Heart left ventricle (tissue), 16 donors: ENCODE data around the gene DDX10. TPM values are rescaled to one million over a fixed set of nuclear protein-coding genes. Genes with fewer than 3 reads are reported as not detected.

ENCODE experiments used
- ATAC-seq, 4 donors: fragments of 200-7000 bp; cut with Tn5 transposase; one replicate each; pipeline ENCODE4 v1.9.1; 2020 to 2022; ENCODE audit warnings: moderate library complexity in 4 of 4, mild to moderate bottlenecking in 3 of 4, moderate number of reproducible peaks in 1 of 4
- DNase-seq, 5 donors: peaks; one replicate each; pipeline ENCODE4 v3.0.0-alpha.2; 2020
- H3K27ac ChIP-seq, 12 donors: fragments of 200-600 bp; sonication (generic) in 4 of 12; one replicate each; pipeline versions ENCODE4 v1.5.0 to v1.8.0; 2016 to 2022; ENCODE audit warnings: mild to moderate bottlenecking in 2 of 12
- H3K27me3 ChIP-seq, 9 donors: fragments of 200-600 bp; sonication (generic) in 2 of 9; one replicate each; pipeline versions ENCODE4 v1.5.1 to v1.8.0; 2016 to 2022; ENCODE audit warnings: mild to moderate bottlenecking in 3 of 9
- H3K36me3 ChIP-seq, 9 donors: fragments of 200-600 bp; sonication (generic) in 2 of 9; one replicate each; pipeline versions ENCODE4 v1.5.0 to v1.8.0; 2018 to 2022; ENCODE audit warnings: mild to moderate bottlenecking in 2 of 9
- H3K4me1 ChIP-seq, 12 donors: fragments of 200-600 bp; sonication (generic) in 4 of 12; one replicate each; pipeline versions ENCODE4 v1.5.0 to v1.8.0; 2016 to 2022; ENCODE audit warnings: mild to moderate bottlenecking in 3 of 12
- H3K4me3 ChIP-seq, 12 donors: fragments of 200-600 bp; sonication (generic) in 4 of 12; one replicate each; pipeline versions ENCODE4 v1.5.0 to v1.8.0; 2017 to 2022; ENCODE audit warnings: mild to moderate bottlenecking in 9 of 12, moderate library complexity in 4 of 12
- H3K9me3 ChIP-seq, 12 donors: fragments of 200-600 bp; sonication (generic) in 4 of 12; one replicate each; pipeline versions ENCODE4 v1.5.0 to v1.8.0; 2016 to 2022; ENCODE audit warnings: mild to moderate bottlenecking in 1 of 12
- POLR2A ChIP-seq, 2 donors: fragments of 450-650 bp; IDR thresholded peaks; one replicate each; pipeline ENCODE4 v1.6.1; 2017; ENCODE audit warnings: antibody characterized with exemption in 2 of 2, mild to moderate bottlenecking in 2 of 2, moderate library complexity in 2 of 2
- WGBS, 4 donors: extraction: QIAGEN DNeasy Blood & Tissue Kit in 2 of 4; methylation state at CpG; one replicate each; pipeline versions ENCODE4 v1.1.5 to v1.1.7; 2013 to 2018; 5-methylcytosine and 5-hydroxymethylcytosine counted together
- intact Hi-C, 10 donors: fragments of 100-400 bp; cut with DNase I; formaldehyde crosslinking; loops; one replicate each; pipeline versions ENCODE4 v1.11.1 to v1.14.2; 2022
- polyA plus RNA-seq, 2 donors: library from polyadenylated mRNA; stranded (reverse); fragments of 200-250 nt; gene quantifications; one replicate each; pipeline ENCODE4 v1.2.3, GENCODE V29; 2013
- total RNA-seq, 9 donors: library from RNA; depleted of rRNA in 2 of 9; stranded (reverse); fragments of >200 nt in 2 of 9; fragmentation: NEBNext Ultra II Directional in 3 of 9; extraction: Animal tissue kit (Norgen Biotek cat#: 25700) in 3 of 9; gene quantifications; one replicate each; pipeline versions ENCODE4 v1.1.0 to v1.2.4, GENCODE V29; 2016 to 2023
- TF ChIP-seq, protein P1 (sequence below), 12 donors: fragments of 200-600 bp; sonication (generic) in 4 of 12; IDR thresholded peaks; one replicate each; pipeline versions ENCODE4 v1.5.0 to v1.8.0; 2018 to 2022; ENCODE audit warnings: antibody characterized with exemption in 12 of 12, mild to moderate bottlenecking in 5 of 12
- donor health status: ischemic (EF 13 %, LVEDD 7.1; RV severe dilation, severe dysfunction).
- donor health status: healthy with polysubstance abuse.
- donor health status: DM: no; HTN: yes; CAD: no.
- donor health status: DM: no; HTN: no; CAD: no.
- donor health status: ischemic (EF 25% LVEDD 6.9; RV normal size, moderate dysfunction).
- donor health status: ischemic (EF 25% LVEDD 5.7; RV mildly dilated, moderate dysfunction).
- donor health status: healthy.
- donor health status: DM: yes; HTN: yes; CAD: no.
- donor health status: ischemic (EF 35%, LVEDD 5.7; RV mildly dilated, moderate dysfunction).
- donor health status: nonischemic (EF 11% LVEDD 7.7; RV severe dilation, severe dysfunction).
- donor health status: DM: yes; HTN: yes; CAD: no.
- donor health status: PGD.
- donor health status: ischemic (EF 29% LVEDD 5.4; RV normal size, mild dysfunction).
- donor health status: nonischemic (EF 23%, LVEDD 6.1; RV moderate dilation, normal function).

Gene DDX10
- total and polyA plus RNA-seq, 11 donors: 8.3 to 17.2 (median 12.1) TPM

DNA sequence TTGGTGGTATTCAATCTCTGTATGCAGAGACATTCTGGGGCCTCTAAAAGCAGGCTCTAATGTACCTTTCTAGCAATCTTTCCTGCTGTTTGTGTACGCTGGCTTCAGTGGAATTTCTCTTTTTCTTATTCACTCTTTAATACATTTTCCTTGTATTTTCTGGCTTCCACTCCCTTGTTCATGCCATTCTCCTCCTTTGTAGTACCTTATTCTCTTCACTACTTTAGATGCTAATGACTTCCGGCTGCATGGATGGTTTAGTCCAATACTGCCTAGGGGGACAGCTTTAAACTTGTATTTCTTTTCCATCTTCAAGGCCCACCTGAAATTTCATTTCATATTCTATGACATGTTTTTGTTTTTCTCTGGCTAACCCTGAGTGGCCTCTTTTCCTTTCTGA is 40.2 kb downstream of the DDX10 start:
- Histone ChIP-seq H3K27ac (no peak overlapping the region), H3K27me3 (no peaks in the 10 kb centered on the region), H3K36me3 (peaks cover 0 to 63% (median 38%) of the 10 kb centered on the region in 9 donors), H3K4me1 (peaks cover 0 to 4% (median 0%) of the 10 kb centered on the region in 12 donors), H3K9me3 (peaks cover 0 to 26% (median 12%) of the 10 kb centered on the region in 12 donors), H3K4me3 (no peak overlapping the region)
- intact Hi-C loops: loop anchor here in 4 of 10 donors (5.0 to 10.0 kb wide), 5 partner anchors 160 to 1232 kb away; no protein-coding TSS in a partner anchor
- TF ChIP-seq, protein P1, sequence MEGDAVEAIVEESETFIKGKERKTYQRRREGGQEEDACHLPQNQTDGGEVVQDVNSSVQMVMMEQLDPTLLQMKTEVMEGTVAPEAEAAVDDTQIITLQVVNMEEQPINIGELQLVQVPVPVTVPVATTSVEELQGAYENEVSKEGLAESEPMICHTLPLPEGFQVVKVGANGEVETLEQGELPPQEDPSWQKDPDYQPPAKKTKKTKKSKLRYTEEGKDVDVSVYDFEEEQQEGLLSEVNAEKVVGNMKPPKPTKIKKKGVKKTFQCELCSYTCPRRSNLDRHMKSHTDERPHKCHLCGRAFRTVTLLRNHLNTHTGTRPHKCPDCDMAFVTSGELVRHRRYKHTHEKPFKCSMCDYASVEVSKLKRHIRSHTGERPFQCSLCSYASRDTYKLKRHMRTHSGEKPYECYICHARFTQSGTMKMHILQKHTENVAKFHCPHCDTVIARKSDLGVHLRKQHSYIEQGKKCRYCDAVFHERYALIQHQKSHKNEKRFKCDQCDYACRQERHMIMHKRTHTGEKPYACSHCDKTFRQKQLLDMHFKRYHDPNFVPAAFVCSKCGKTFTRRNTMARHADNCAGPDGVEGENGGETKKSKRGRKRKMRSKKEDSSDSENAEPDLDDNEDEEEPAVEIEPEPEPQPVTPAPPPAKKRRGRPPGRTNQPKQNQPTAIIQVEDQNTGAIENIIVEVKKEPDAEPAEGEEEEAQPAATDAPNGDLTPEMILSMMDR (IDR thresholded peaks at IDR 0.05): no peak
- TF ChIP-seq POLR2A (IDR thresholded peaks at IDR 0.05): no peak
- ATAC-seq (no peak), DNase-seq (no peak)
- 94 to 97% (median 96%) methylated on average over 2 of the region's 2 CpGs for WGBS, 4 donors

DNA sequence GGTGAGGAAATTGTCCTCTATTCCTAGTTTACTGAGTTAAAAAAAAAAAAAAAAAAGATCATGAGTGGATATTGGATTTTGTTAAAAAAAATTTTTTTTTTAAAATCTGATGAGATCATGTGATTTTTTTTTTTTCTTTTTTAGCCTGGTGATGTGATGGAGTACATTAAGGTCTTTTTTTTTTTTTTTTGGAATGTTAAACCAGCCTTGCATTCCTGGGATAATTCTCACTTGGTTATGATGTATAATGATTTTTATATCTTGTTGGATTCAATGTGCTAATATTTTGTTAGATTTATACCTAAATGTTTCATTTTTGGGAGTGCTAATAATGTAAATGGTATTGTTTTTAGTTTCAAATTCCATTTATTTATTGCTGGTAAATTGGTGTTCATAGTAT is 43.3 kb downstream of the DDX10 start:
- Histone ChIP-seq H3K4me1 (peaks cover 0 to 4% (median 0%) of the 10 kb centered on the region in 12 donors), H3K27me3 (no peaks in the 10 kb centered on the region), H3K4me3 (no peak overlapping the region), H3K27ac (no peak overlapping the region), H3K9me3 (peaks cover 0 to 38% (median 12%) of the 10 kb centered on the region in 12 donors), H3K36me3 (peaks cover 0 to 68% (median 43%) of the 10 kb centered on the region in 9 donors)
- DNase-seq (no peak), ATAC-seq (no peak)
- intact Hi-C loops: loop anchor here in 4 of 10 donors (5.0 to 10.0 kb wide), 5 partner anchors 157 to 1229 kb away; no protein-coding TSS in a partner anchor
- TF ChIP-seq, protein P1 (IDR thresholded peaks at IDR 0.05): no peak
- TF ChIP-seq POLR2A (IDR thresholded peaks at IDR 0.05): no peak

DNA sequence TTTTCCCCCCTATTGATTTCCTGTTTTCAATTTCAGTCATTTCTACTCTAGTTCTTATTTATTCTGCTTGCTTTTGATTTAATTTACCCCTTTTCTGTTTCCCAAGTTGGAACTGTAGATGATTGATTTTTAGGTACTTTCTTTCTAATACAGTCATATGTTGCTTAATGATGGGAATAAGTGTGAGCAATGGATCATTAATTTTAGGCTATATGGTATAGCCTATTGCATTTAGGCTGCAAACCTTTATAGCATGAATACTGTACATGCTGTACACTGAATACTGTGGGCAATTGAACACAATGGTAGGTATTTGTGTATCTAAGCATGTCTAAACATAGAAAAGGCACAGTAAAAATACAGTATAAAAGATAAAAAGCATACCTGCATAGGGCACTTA is 44.9 kb downstream of the DDX10 start:
- TF ChIP-seq, protein P1 (IDR thresholded peaks at IDR 0.05): no peak
- TF ChIP-seq POLR2A (IDR thresholded peaks at IDR 0.05): no peak
- Histone ChIP-seq H3K4me3 (no peak overlapping the region), H3K4me1 (peaks cover 0 to 4% (median 0%) of the 10 kb centered on the region in 12 donors), H3K27ac (no peak overlapping the region), H3K36me3 (peaks cover 0 to 65% (median 47%) of the 10 kb centered on the region in 9 donors), H3K9me3 (peaks cover 0 to 38% (median 12%) of the 10 kb centered on the region in 12 donors), H3K27me3 (no peaks in the 10 kb centered on the region)
- DNase-seq (no peak), ATAC-seq (no peak)
- intact Hi-C loops: loop anchor here in 4 of 10 donors (5.0 to 10.0 kb wide), 5 partner anchors 155 to 1228 kb away; no protein-coding TSS in a partner anchor

GRCh38 chr11:108713076-108713790 is 48.4 kb downstream of the DDX10 start:
- DNase-seq (no peak), ATAC-seq (no peak)
- no peak overlapping the region for H3K27ac ChIP-seq
- H3K4me1 ChIP-seq: peaks cover 0 to 4% (median 0%) of the 10 kb centered on the region in 12 donors
- intact Hi-C loops: no loop called here
- H3K9me3 ChIP-seq: peaks cover 0 to 26% (median 6%) of the 10 kb centered on the region in 12 donors
- 95 to 96% (median 96%) methylated on average over 4 of the region's 4 CpGs for WGBS, 4 donors
- no peak for TF ChIP-seq POLR2A (IDR thresholded peaks at IDR 0.05)
- TF ChIP-seq, protein P1 (IDR thresholded peaks at IDR 0.05): no peak
- no peak overlapping the region for H3K4me3 ChIP-seq
- H3K27me3 ChIP-seq: no peaks in the 10 kb centered on the region
- peaks cover 0 to 61% (median 35%) of the 10 kb centered on the region in 9 donors for H3K36me3 ChIP-seq
